Naive B cell (primary cell): ENCODE data around the gene SPINK4. TPM values are rescaled to one million over a fixed set of nuclear protein-coding genes. Genes with fewer than 3 reads are reported as not detected.

Experiments used
- ATAC-seq, 2 donors: fragments of 150-1000 bp; cut with Tn5 transposase; 2 replicates each; pipeline ENCODE4 v1.10.0; 2021; ENCODE audit warnings: low read depth in 2 of 2, mild to moderate bottlenecking in 2 of 2, moderate library complexity in 2 of 2
- DNase-seq: peaks from one replicate; pipeline ENCODE4 v3.0.0; 2022
- H3K27ac Mint-ChIP-seq, 6 donors: one replicate each; pipeline ENCODE4 v1.8.0; 2020 to 2022; ENCODE audit warnings: mild to moderate bottlenecking in 6 of 6, mixed read lengths in 6 of 6, moderate library complexity in 5 of 6, inconsistent platforms in 2 of 6
- H3K27me3 Mint-ChIP-seq, 3 donors: one replicate each; pipeline ENCODE4 v1.8.0; 2021 to 2022; ENCODE audit warnings: mixed read lengths in 3 of 3, mild to moderate bottlenecking in 1 of 3
- H3K36me3 Mint-ChIP-seq, 2 donors: one replicate each; pipeline ENCODE4 v1.8.0; 2020 to 2022; ENCODE audit warnings: mixed read lengths in 2 of 2, inconsistent platforms in 1 of 2, mild to moderate bottlenecking in 1 of 2
- H3K4me1 Mint-ChIP-seq, 3 donors: one replicate each; pipeline ENCODE4 v1.8.0; 2020 to 2022; ENCODE audit warnings: mixed read lengths in 3 of 3, inconsistent platforms in 1 of 3, mild to moderate bottlenecking in 1 of 3, moderate library complexity in 1 of 3
- H3K4me3 Mint-ChIP-seq, 8 donors: one replicate each; pipeline ENCODE4 v1.8.0; 2020 to 2022; ENCODE audit warnings: mild to moderate bottlenecking in 8 of 8, mixed read lengths in 8 of 8, moderate library complexity in 8 of 8, inconsistent platforms in 2 of 8
- H3K9me3 Mint-ChIP-seq, 7 donors: one replicate each; pipeline ENCODE4 v1.8.0; 2020 to 2022; ENCODE audit warnings: mixed read lengths in 7 of 7, mild to moderate bottlenecking in 5 of 7, inconsistent platforms in 2 of 7, moderate library complexity in 1 of 7
- polyA plus RNA-seq, 6 donors: library from polyadenylated mRNA; unstranded; fragments of 300-500 nt; fragmentation: Illumina TruSeq; gene quantifications; one replicate each; pipeline ENCODE4 v1.2.3, GENCODE V29; 2021; ENCODE audit warnings: low read depth in 6 of 6

The SPINK4 gene
- polyA plus RNA-seq, 6 donors from 2014 or later: not detected

- peaks cover 0 to 5% (median 0%) of the 10 kb centered on the region in 3 donors for H3K27me3 Mint-ChIP-seq
- H3K27ac Mint-ChIP-seq: peak overlapping the region in 4 of 6 donors; percentile 59 to 75 (median 62)
- no peaks in the 10 kb centered on the region for H3K36me3 Mint-ChIP-seq
- no peaks in the 10 kb centered on the region for H3K9me3 Mint-ChIP-seq
- H3K4me1 Mint-ChIP-seq: peaks cover 22 to 33% (median 25%) of the 10 kb centered on the region in 3 donors
- DNase-seq (no peak), ATAC-seq (peak; percentile 30)
- H3K4me3 Mint-ChIP-seq: peak overlapping the region in 4 of 8 donors; percentile 3 to 61 (median 34)
These were observed 19.0 kb upstream of the SPINK4 start for GRCh38 chr9:33220681-33221567.

- Mint-ChIP-seq H3K36me3 (no peaks in the 10 kb centered on the region), H3K9me3 (no peaks in the 10 kb centered on the region), H3K4me1 (peaks cover 24 to 39% (median 31%) of the 10 kb centered on the region in 3 donors), H3K27ac (peak overlapping the region in 3 of 6 donors; percentile 57 to 75 (median 60)), H3K27me3 (peaks cover 0 to 5% (median 0%) of the 10 kb centered on the region in 3 donors), H3K4me3 (peak overlapping the region in 3 of 8 donors; percentile 3 to 57 (median 5))
- DNase-seq (no peak), ATAC-seq (no peak)
These were observed 18.4 kb upstream of the SPINK4 start for GRCh38 chr9:33221568-33221884.

DNA sequence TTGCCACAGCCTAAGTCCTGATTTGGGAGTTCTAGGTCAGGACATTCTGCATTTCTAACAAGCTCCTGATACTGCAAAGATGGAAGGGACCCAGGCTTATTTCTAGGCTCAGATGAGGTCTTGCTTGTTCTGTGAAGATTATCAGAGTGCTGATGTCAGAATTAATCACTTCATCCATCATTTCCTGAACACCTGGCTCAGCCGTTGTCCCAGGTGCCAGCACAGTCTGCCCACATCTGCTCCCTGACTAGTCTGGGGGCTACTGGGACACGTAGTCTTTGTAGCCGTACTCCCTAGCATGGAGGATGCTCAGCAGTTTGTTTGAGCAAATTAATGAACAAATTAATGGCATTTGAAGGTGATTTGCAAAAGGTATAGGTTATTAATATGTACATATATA, 17.9 kb upstream of the SPINK4 start:
- peak overlapping the region in 3 of 6 donors; percentile 34 to 57 (median 43) for H3K27ac Mint-ChIP-seq
- H3K9me3 Mint-ChIP-seq: no peaks in the 10 kb centered on the region

GRCh38 chr9:33223696-33224095, 16.3 kb upstream of the SPINK4 start:
- Mint-ChIP-seq H3K4me1 (peaks cover 33 to 51% (median 38%) of the 10 kb centered on the region in 3 donors), H3K36me3 (no peaks in the 10 kb centered on the region), H3K27ac (no peak overlapping the region), H3K4me3 (no peak overlapping the region), H3K27me3 (no peaks in the 10 kb centered on the region), H3K9me3 (no peaks in the 10 kb centered on the region)
- DNase-seq: no peak
- no peak for ATAC-seq

More for the DNA sequence above, 17.9 kb upstream of the SPINK4 start:
- peak in 1 of 2 donors; percentile 34 for ATAC-seq
- peaks cover 29 to 44% (median 36%) of the 10 kb centered on the region in 3 donors for H3K4me1 Mint-ChIP-seq
- no peak for DNase-seq
- H3K4me3 Mint-ChIP-seq: peak overlapping the region in 2 of 8 donors; percentile 30 to 57
- H3K36me3 Mint-ChIP-seq: no peaks in the 10 kb centered on the region
- peaks cover 0 to 5% (median 0%) of the 10 kb centered on the region in 3 donors for H3K27me3 Mint-ChIP-seq

- Mint-ChIP-seq H3K4me1 (peaks cover 33 to 50% (median 36%) of the 10 kb centered on the region in 3 donors), H3K4me3 (peak overlapping the region in 1 of 8 donors; percentile 26), H3K9me3 (no peaks in the 10 kb centered on the region), H3K27ac (peak overlapping the region in 4 of 6 donors; percentile 44 to 70 (median 64)), H3K36me3 (no peaks in the 10 kb centered on the region), H3K27me3 (no peaks in the 10 kb centered on the region)
- DNase-seq (peak; percentile 63), ATAC-seq (peak; percentile 21 to 35)
These were observed 14.4 kb upstream of the SPINK4 start for GRCh38 chr9:33225319-33226147.

DNA sequence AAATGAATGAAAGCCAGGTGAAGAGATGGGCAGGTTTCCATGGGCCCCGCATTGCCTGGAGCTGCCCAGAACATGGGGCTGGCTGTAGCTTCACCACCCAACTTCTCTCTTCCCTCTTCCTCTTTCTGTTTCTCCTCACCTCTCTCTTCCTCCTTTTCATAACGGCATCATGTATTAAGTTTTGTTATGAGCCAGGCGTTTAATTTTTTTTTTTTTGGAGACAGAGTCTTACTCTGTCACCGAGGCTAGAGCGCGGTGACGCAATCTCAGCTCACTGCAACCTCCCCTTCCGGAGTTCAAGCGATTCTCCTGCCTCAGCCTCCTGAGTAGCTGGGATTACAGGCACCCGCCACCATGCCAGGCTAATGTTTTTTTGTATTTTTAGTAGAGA, 13.0 kb upstream of the SPINK4 start:
- ATAC-seq (peak; percentile 90 to 92), DNase-seq (peak; percentile 60)
- Mint-ChIP-seq H3K36me3 (no peaks in the 10 kb centered on the region), H3K27me3 (no peaks in the 10 kb centered on the region), H3K9me3 (no peaks in the 10 kb centered on the region), H3K4me3 (peak overlapping the region in 6 of 8 donors; percentile 12 to 67 (median 48)), H3K4me1 (peaks cover 21 to 35% (median 24%) of the 10 kb centered on the region in 3 donors), H3K27ac (peak overlapping the region in 5 of 6 donors; percentile 82 to 96 (median 95))

DNA sequence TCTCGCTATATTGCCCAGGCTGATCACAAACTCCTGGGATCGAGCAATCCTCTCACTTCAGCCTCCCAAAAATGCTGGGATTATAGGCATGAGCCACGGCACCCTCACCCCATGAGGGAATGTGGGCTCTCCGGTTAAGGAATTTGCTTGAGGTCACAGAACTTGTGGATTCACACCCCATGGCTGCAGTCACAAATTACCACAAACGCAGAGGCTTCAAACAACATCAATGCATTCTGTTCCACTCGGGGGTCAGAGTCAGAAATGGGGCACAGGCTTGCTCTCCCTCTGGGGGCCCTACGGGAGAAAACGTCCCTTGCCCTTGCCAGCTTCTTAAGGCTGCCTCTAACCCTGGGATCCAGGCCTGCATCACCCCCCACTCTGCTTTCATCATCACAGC, 12.2 kb upstream of the SPINK4 start:
- no peak for ATAC-seq
- Mint-ChIP-seq H3K4me3 (peak overlapping the region in 2 of 8 donors; percentile 6 to 48), H3K27ac (peak overlapping the region in 5 of 6 donors; percentile 27 to 96 (median 86)), H3K27me3 (no peaks in the 10 kb centered on the region), H3K9me3 (no peaks in the 10 kb centered on the region), H3K36me3 (no peaks in the 10 kb centered on the region), H3K4me1 (peaks cover 19 to 28% (median 23%) of the 10 kb centered on the region in 3 donors)
- DNase-seq: no peak

DNA sequence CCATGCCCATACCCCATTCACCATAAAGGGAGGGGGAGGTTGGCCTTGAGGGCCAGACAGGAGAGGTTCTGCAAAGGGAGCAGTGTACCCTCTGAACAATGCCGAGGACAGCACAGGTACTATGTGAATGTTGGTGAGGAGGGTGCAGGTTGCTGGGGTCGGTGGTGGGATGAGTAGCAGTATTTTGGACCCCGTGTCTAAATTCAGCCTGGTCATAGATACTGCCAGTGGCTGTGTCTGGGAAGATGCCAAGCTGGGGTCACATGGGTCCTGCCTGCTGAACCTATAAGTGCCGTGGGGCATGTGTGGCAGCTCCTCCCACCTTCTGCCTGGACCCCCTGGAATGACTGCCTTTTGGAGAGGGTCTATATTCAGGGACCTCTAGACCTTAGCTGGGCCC, 11.4 kb upstream of the SPINK4 start:
- peak overlapping the region in 1 of 8 donors; percentile 22 for H3K4me3 Mint-ChIP-seq
- peak overlapping the region in 2 of 6 donors; percentile 11 to 89 for H3K27ac Mint-ChIP-seq
- H3K4me1 Mint-ChIP-seq: peaks cover 19 to 27% (median 26%) of the 10 kb centered on the region in 3 donors
- DNase-seq (no peak), ATAC-seq (no peak)
- H3K27me3 Mint-ChIP-seq: peaks cover 0 to 5% (median 0%) of the 10 kb centered on the region in 3 donors
- H3K36me3 Mint-ChIP-seq: no peaks in the 10 kb centered on the region
- H3K9me3 Mint-ChIP-seq: no peaks in the 10 kb centered on the region

GRCh38 chr9:33229359-33230114, 10.4 kb upstream of the SPINK4 start:
- Mint-ChIP-seq H3K36me3 (no peaks in the 10 kb centered on the region), H3K4me3 (no peak overlapping the region), H3K27me3 (peaks cover under 1 to 5% (median 4%) of the 10 kb centered on the region in 3 donors), H3K9me3 (no peaks in the 10 kb centered on the region), H3K4me1 (peaks cover 19 to 27% (median 26%) of the 10 kb centered on the region in 3 donors), H3K27ac (no peak overlapping the region)
- no peak for ATAC-seq
- no peak for DNase-seq

GRCh38 chr9:33230756-33231622, 9.0 kb upstream of the SPINK4 start:
- no peak for DNase-seq
- Mint-ChIP-seq H3K27me3 (peaks cover 10 to 18% (median 10%) of the 10 kb centered on the region in 3 donors), H3K36me3 (no peaks in the 10 kb centered on the region), H3K27ac (peak overlapping the region in 1 of 6 donors; percentile 37), H3K9me3 (no peaks in the 10 kb centered on the region), H3K4me3 (no peak overlapping the region), H3K4me1 (peaks cover 10 to 18% (median 17%) of the 10 kb centered on the region in 3 donors)
- no peak for ATAC-seq

- peaks cover 12 to 24% (median 12%) of the 10 kb centered on the region in 3 donors for H3K27me3 Mint-ChIP-seq
- no peak overlapping the region for H3K4me3 Mint-ChIP-seq
- no peak for DNase-seq
- H3K4me1 Mint-ChIP-seq: peaks cover 9 to 12% (median 11%) of the 10 kb centered on the region in 3 donors
- H3K36me3 Mint-ChIP-seq: no peaks in the 10 kb centered on the region
- ATAC-seq: no peak
- no peaks in the 10 kb centered on the region for H3K9me3 Mint-ChIP-seq
- H3K27ac Mint-ChIP-seq: peak overlapping the region in 1 of 6 donors; percentile 39
These were observed 8.4 kb upstream of the SPINK4 start for GRCh38 chr9:33231623-33231942.

GRCh38 chr9:33232815-33233214, 7.2 kb upstream of the SPINK4 start:
- DNase-seq (no peak), ATAC-seq (no peak)
- peaks cover 0 to 6% (median 0%) of the 10 kb centered on the region in 3 donors for H3K4me1 Mint-ChIP-seq
- no peaks in the 10 kb centered on the region for H3K36me3 Mint-ChIP-seq
- no peak overlapping the region for H3K27ac Mint-ChIP-seq
- no peaks in the 10 kb centered on the region for H3K9me3 Mint-ChIP-seq
- H3K27me3 Mint-ChIP-seq: peaks cover 12 to 25% (median 12%) of the 10 kb centered on the region in 3 donors
- peak overlapping the region in 1 of 8 donors; percentile 24 for H3K4me3 Mint-ChIP-seq
